ENCODE measurements around the gene PEA15.

Gene PEA15

DNA sequence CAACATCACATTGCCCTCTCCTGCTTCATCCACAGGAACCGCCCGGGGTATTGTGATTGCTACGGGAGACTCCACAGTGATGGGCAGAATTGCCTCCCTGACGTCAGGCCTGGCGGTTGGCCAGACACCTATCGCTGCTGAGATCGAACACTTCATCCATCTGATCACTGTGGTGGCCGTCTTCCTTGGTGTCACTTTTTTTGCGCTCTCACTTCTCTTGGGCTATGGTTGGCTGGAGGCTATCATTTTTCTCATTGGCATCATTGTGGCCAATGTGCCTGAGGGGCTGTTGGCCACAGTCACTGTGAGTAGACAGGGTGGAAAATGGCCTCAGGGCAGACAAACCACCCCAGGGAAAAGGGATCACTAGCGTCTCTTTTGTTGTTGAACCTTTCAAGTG is 41.1 kb upstream of the PEA15 start:
- H3K79me2 ChIP-seq (ENCODE audit: insufficient read depth, low read length), result no peaks in the 10 kb centered on the region
- H3K4me2 ChIP-seq (ENCODE audit: low read length), result no peak overlapping the region
- no peaks in the 10 kb centered on the region; the same call in 1 of the 2 replicates for H3K27me3 ChIP-seq (ENCODE audit: insufficient read depth, low read length)
- H2AFZ ChIP-seq (ENCODE audit: low read length), result no peak overlapping the region
- H3K9ac ChIP-seq (ENCODE audit: low read length), result no peak overlapping the region
- H3K4me3 ChIP-seq (ENCODE audit: low read depth, low read length, poor library complexity, severe bottlenecking), result no peak overlapping the region
- H4K20me1 ChIP-seq (ENCODE audit: insufficient read depth, low read length), result no peaks in the 10 kb centered on the region
- no peaks in the 10 kb centered on the region for H3K36me3 ChIP-seq (ENCODE audit: insufficient read depth, low read length)
- no peak overlapping the region for H3K27ac ChIP-seq (ENCODE audit: low read depth, low read length, poor library complexity, severe bottlenecking)
- no peaks in the 10 kb centered on the region for H3K9me3 ChIP-seq (ENCODE audit: low read length)
- no peaks in the 10 kb centered on the region for H3K9me2 ChIP-seq (ENCODE audit: low read depth, low read length)
- no peaks in the 10 kb centered on the region for H3F3A ChIP-seq (ENCODE audit: insufficient read depth, low read length)
- no peaks in the 10 kb centered on the region for H3K4me1 ChIP-seq (ENCODE audit: insufficient read depth, low read length, severe bottlenecking)
- TF ChIP-seq, protein P1, sequence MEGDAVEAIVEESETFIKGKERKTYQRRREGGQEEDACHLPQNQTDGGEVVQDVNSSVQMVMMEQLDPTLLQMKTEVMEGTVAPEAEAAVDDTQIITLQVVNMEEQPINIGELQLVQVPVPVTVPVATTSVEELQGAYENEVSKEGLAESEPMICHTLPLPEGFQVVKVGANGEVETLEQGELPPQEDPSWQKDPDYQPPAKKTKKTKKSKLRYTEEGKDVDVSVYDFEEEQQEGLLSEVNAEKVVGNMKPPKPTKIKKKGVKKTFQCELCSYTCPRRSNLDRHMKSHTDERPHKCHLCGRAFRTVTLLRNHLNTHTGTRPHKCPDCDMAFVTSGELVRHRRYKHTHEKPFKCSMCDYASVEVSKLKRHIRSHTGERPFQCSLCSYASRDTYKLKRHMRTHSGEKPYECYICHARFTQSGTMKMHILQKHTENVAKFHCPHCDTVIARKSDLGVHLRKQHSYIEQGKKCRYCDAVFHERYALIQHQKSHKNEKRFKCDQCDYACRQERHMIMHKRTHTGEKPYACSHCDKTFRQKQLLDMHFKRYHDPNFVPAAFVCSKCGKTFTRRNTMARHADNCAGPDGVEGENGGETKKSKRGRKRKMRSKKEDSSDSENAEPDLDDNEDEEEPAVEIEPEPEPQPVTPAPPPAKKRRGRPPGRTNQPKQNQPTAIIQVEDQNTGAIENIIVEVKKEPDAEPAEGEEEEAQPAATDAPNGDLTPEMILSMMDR (IDR thresholded peaks at IDR 0.05; ENCODE audit: low read length), result no peak
- TF ChIP-seq EZH2 (IDR thresholded peaks at IDR 0.05; ENCODE audit: borderline replicate concordance, low read length), result no peak

DNA sequence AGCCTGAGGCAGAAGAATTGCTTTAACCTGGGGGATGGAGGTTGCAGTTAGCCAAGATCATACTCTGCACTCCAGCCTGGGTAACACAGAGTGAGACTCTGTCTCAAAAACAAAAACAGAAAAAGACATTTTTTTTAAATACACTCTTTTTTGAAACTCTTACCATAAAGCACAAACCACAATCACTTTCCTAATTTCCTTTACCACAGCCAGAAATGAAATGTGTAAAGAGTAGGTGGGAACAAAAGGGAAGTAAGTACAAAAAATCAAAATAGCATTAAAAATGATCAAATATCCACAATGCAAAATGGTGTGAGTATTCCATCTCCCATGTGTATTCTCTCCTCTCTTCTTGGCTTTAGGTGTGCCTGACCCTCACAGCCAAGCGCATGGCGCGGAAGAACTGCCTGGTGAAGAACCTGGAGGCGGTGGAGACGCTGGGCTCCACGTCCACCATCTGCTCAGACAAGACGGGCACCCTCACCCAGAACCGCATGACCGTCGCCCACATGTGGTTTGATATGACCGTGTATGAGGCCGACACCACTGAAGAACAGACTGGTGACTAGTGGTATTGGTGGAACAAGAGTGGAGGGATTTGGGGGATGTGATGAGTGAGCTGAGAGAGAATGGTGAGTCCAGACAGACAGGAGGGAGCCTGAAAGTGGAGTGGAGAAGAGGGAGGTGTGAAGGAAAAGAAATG is 38.9 kb upstream of the PEA15 start:
- no peak for TF ChIP-seq EZH2 (IDR thresholded peaks at IDR 0.05; ENCODE audit: borderline replicate concordance, low read length)
- TF ChIP-seq, protein P1 (IDR thresholded peaks at IDR 0.05; ENCODE audit: low read length), result no peak
- H3K4me2 ChIP-seq (ENCODE audit: low read length), result no peak overlapping the region

DNA sequence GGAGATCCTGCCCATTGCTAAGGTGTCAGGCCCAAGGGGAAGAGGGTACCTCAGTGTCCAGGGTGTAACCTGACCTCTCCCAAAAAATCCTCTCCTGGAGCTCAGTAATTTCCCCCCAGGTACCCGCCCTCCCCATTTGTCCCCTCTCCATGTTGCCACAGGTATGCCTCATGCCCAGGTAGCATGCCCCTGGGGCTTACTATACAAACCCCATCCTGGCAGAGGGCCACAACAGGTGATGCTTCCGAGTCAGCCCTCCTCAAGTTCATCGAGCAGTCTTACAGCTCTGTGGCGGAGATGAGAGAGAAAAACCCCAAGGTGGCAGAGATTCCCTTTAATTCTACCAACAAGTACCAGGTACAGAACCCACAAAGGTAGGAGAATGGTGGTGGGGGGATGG is 38.1 kb upstream of the PEA15 start:
- Histone ChIP-seq H3K4me1 (ENCODE audit: insufficient read depth, low read length, severe bottlenecking) (peaks cover 4% of the 10 kb centered on the region), H3K36me3 (ENCODE audit: insufficient read depth, low read length) (no peaks in the 10 kb centered on the region), H3K9ac (ENCODE audit: low read length) (no peak overlapping the region), H3F3A (ENCODE audit: insufficient read depth, low read length) (no peaks in the 10 kb centered on the region), H2AFZ (ENCODE audit: low read length) (no peak overlapping the region), H3K27ac (ENCODE audit: low read depth, low read length, poor library complexity, severe bottlenecking) (no peak overlapping the region), H3K9me3 (ENCODE audit: low read length) (no peaks in the 10 kb centered on the region), H3K4me2 (ENCODE audit: low read length) (no peak overlapping the region), H3K9me2 (ENCODE audit: low read depth, low read length) (no peaks in the 10 kb centered on the region), H3K79me2 (ENCODE audit: insufficient read depth, low read length) (no peaks in the 10 kb centered on the region), H3K27me3 (ENCODE audit: insufficient read depth, low read length) (no peaks in the 10 kb centered on the region; the same call in 1 of the 2 replicates), H4K20me1 (ENCODE audit: insufficient read depth, low read length) (no peaks in the 10 kb centered on the region), H3K4me3 (ENCODE audit: low read depth, low read length, poor library complexity, severe bottlenecking) (no peak overlapping the region)
- TF ChIP-seq EZH2 (IDR thresholded peaks at IDR 0.05; ENCODE audit: borderline replicate concordance, low read length), result no peak
- TF ChIP-seq, protein P1 (IDR thresholded peaks at IDR 0.05; ENCODE audit: low read length), result no peak

More for the DNA sequence above, 38.9 kb upstream of the PEA15 start:
- H3F3A ChIP-seq (ENCODE audit: insufficient read depth, low read length), result no peaks in the 10 kb centered on the region
- peaks cover 4% of the 10 kb centered on the region for H3K4me1 ChIP-seq (ENCODE audit: insufficient read depth, low read length, severe bottlenecking)
- no peak overlapping the region for H3K27ac ChIP-seq (ENCODE audit: low read depth, low read length, poor library complexity, severe bottlenecking)
- H3K9me2 ChIP-seq (ENCODE audit: low read depth, low read length), result no peaks in the 10 kb centered on the region
- no peak overlapping the region for H2AFZ ChIP-seq (ENCODE audit: low read length)
- H3K27me3 ChIP-seq (ENCODE audit: insufficient read depth, low read length), result no peaks in the 10 kb centered on the region; the same call in 1 of the 2 replicates
- H3K9me3 ChIP-seq (ENCODE audit: low read length), result no peaks in the 10 kb centered on the region
- no peaks in the 10 kb centered on the region for H3K36me3 ChIP-seq (ENCODE audit: insufficient read depth, low read length)
- no peaks in the 10 kb centered on the region for H3K79me2 ChIP-seq (ENCODE audit: insufficient read depth, low read length)
- H3K4me3 ChIP-seq (ENCODE audit: low read depth, low read length, poor library complexity, severe bottlenecking), result no peak overlapping the region
- H3K9ac ChIP-seq (ENCODE audit: low read length), result no peak overlapping the region
- H4K20me1 ChIP-seq (ENCODE audit: insufficient read depth, low read length), result no peaks in the 10 kb centered on the region

All from OCI-LY1 (cell line).